ENCODE results near the gene MRFAP1.

DNA sequence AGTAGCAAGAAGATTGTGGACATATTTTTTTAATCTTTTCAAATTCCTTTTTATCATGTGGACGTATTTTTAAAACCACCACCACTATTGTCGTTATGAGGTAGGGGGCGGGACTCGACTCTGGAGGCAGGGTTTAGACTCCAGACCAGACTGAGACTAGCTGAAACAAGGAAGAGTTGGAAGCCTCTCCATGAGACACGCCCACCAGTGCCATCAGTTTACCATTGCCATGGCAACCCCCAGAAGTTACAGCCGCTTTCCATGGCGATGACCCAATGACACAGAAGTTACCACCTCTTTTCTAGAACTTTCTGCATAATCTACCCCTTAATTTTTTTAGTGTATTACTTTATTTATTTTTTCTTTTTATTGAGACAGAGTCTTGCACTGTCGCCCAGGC is 8.7 kb downstream of the MRFAP1 start:
- TF ChIP-seq POLR2A (IDR thresholded peaks at IDR 0.05), result no peak
- TF ChIP-seq, protein P1, sequence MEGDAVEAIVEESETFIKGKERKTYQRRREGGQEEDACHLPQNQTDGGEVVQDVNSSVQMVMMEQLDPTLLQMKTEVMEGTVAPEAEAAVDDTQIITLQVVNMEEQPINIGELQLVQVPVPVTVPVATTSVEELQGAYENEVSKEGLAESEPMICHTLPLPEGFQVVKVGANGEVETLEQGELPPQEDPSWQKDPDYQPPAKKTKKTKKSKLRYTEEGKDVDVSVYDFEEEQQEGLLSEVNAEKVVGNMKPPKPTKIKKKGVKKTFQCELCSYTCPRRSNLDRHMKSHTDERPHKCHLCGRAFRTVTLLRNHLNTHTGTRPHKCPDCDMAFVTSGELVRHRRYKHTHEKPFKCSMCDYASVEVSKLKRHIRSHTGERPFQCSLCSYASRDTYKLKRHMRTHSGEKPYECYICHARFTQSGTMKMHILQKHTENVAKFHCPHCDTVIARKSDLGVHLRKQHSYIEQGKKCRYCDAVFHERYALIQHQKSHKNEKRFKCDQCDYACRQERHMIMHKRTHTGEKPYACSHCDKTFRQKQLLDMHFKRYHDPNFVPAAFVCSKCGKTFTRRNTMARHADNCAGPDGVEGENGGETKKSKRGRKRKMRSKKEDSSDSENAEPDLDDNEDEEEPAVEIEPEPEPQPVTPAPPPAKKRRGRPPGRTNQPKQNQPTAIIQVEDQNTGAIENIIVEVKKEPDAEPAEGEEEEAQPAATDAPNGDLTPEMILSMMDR (IDR thresholded peaks at IDR 0.05), result no peak
- no peak for TF ChIP-seq POLR2AphosphoS5 (IDR thresholded peaks at IDR 0.05; ENCODE audit: insufficient read depth in 1 of 2, low read depth in 1 of 2)
